Measurements from ENCODE around the gene KRTAP13-2. TPM values are rescaled to one million over a fixed set of nuclear protein-coding genes. Genes with fewer than 3 reads are reported as not detected.

KRTAP13-2 gene
- not detected for total RNA-seq

- ATAC-seq (no peak), DNase-seq (ENCODE audit: low spot score) (no peak)
- H3K9me3 Mint-ChIP-seq, result peaks cover 4% of the 10 kb centered on the region
- no peak within 1 kb of the TSS for H3K4me3 Mint-ChIP-seq
- no peak within 1 kb of the TSS for H3K27ac Mint-ChIP-seq
- no peaks in the 10 kb centered on the region for H3K27me3 Mint-ChIP-seq
- H3K4me1 Mint-ChIP-seq (ENCODE audit: low read depth in 2 of 2), result no peaks in the 10 kb centered on the region
- no peaks in the 10 kb centered on the region for H3K36me3 Mint-ChIP-seq
These were observed at the start of gene KRTAP13-2 for GRCh38 chr21:30372139-30372770. TSS of gene KRTAP13-2 (minus strand) at chr21:30372271. CDS start at chr21:30372213, 58 bp downstream.

- no peak for ATAC-seq
- H3K36me3 Mint-ChIP-seq, result no peaks in the 10 kb centered on the region
- H3K4me1 Mint-ChIP-seq (ENCODE audit: low read depth in 2 of 2), result no peaks in the 10 kb centered on the region
- H3K4me3 Mint-ChIP-seq, result no peak overlapping the region
- no peak for DNase-seq (ENCODE audit: low spot score)
- no peaks in the 10 kb centered on the region for H3K27me3 Mint-ChIP-seq
- H3K9me3 Mint-ChIP-seq, result peaks cover 8% of the 10 kb centered on the region
- H3K27ac Mint-ChIP-seq, result no peak overlapping the region
These were observed 43.9 kb upstream of the KRTAP13-2 start for GRCh38 chr21:30415993-30416392.

GRCh38 chr21:30408782-30409494, 36.9 kb upstream of the KRTAP13-2 start:
- Mint-ChIP-seq H3K9me3 (peaks cover 12% of the 10 kb centered on the region), H3K4me3 (no peak overlapping the region), H3K27me3 (no peaks in the 10 kb centered on the region), H3K27ac (no peak overlapping the region), H3K4me1 (ENCODE audit: low read depth in 2 of 2) (no peaks in the 10 kb centered on the region), H3K36me3 (no peaks in the 10 kb centered on the region)
- DNase-seq (ENCODE audit: low spot score) (no peak), ATAC-seq (no peak)

- ATAC-seq (no peak), DNase-seq (ENCODE audit: low spot score) (no peak)
- Mint-ChIP-seq H3K9me3 (peaks cover 4% of the 10 kb centered on the region), H3K4me3 (no peak within 1 kb of the TSS), H3K27me3 (no peaks in the 10 kb centered on the region), H3K27ac (no peak within 1 kb of the TSS), H3K36me3 (peaks cover 4% of the 10 kb centered on the region), H3K4me1 (ENCODE audit: low read depth in 2 of 2) (no peaks in the 10 kb centered on the region)
These were observed 23.7 kb upstream of the KRTAP13-2 start, which contains the start of gene KRTAP13-1 for GRCh38 chr21:30395731-30396130. TSS of gene KRTAP13-1 (plus strand) at chr21:30396031. CDS start at chr21:30396087, 56 bp downstream.

GRCh38 chr21:30391492-30392025, 19.5 kb upstream of the KRTAP13-2 start:
- no peak overlapping the region for H3K4me3 Mint-ChIP-seq
- no peak overlapping the region for H3K27ac Mint-ChIP-seq
- no peaks in the 10 kb centered on the region for H3K4me1 Mint-ChIP-seq (ENCODE audit: low read depth in 2 of 2)
- H3K36me3 Mint-ChIP-seq, result no peaks in the 10 kb centered on the region
- peaks cover 11% of the 10 kb centered on the region for H3K9me3 Mint-ChIP-seq
- ATAC-seq (no peak), DNase-seq (ENCODE audit: low spot score) (no peak)
- H3K27me3 Mint-ChIP-seq, result no peaks in the 10 kb centered on the region

GRCh38 chr21:30382201-30382600, 10.1 kb upstream of the KRTAP13-2 start:
- Mint-ChIP-seq H3K27me3 (no peaks in the 10 kb centered on the region), H3K4me1 (ENCODE audit: low read depth in 2 of 2) (no peaks in the 10 kb centered on the region), H3K27ac (no peak overlapping the region), H3K4me3 (no peak overlapping the region), H3K9me3 (peaks cover 9% of the 10 kb centered on the region), H3K36me3 (no peaks in the 10 kb centered on the region)
- no peak for DNase-seq (ENCODE audit: low spot score)
- no peak for ATAC-seq

GRCh38 chr21:30355906-30356305, 16.2 kb downstream of the KRTAP13-2 start:
- Mint-ChIP-seq H3K9me3 (peaks cover 11% of the 10 kb centered on the region), H3K36me3 (peaks cover 5% of the 10 kb centered on the region), H3K4me1 (ENCODE audit: low read depth in 2 of 2) (no peaks in the 10 kb centered on the region), H3K4me3 (no peak overlapping the region), H3K27me3 (no peaks in the 10 kb centered on the region), H3K27ac (no peak overlapping the region)
- no peak for DNase-seq (ENCODE audit: low spot score)
- no peak for ATAC-seq

GRCh38 chr21:30354308-30355005, 17.6 kb downstream of the KRTAP13-2 start:
- H3K27me3 Mint-ChIP-seq, result no peaks in the 10 kb centered on the region
- peaks cover 11% of the 10 kb centered on the region for H3K9me3 Mint-ChIP-seq
- no peak overlapping the region for H3K4me3 Mint-ChIP-seq
- H3K4me1 Mint-ChIP-seq (ENCODE audit: low read depth in 2 of 2), result no peaks in the 10 kb centered on the region
- no peak for ATAC-seq
- DNase-seq (ENCODE audit: low spot score), result no peak
- H3K36me3 Mint-ChIP-seq, result peaks cover 5% of the 10 kb centered on the region
- no peak overlapping the region for H3K27ac Mint-ChIP-seq

- H3K36me3 Mint-ChIP-seq, result peaks cover 5% of the 10 kb centered on the region
- DNase-seq (ENCODE audit: low spot score), result no peak
- no peak overlapping the region for H3K27ac Mint-ChIP-seq
- no peak for ATAC-seq
- H3K9me3 Mint-ChIP-seq, result peaks cover 11% of the 10 kb centered on the region
- H3K4me1 Mint-ChIP-seq (ENCODE audit: low read depth in 2 of 2), result no peaks in the 10 kb centered on the region
- no peak overlapping the region for H3K4me3 Mint-ChIP-seq
- no peaks in the 10 kb centered on the region for H3K27me3 Mint-ChIP-seq
These were observed 20.5 kb downstream of the KRTAP13-2 start for GRCh38 chr21:30351534-30351933.

- Mint-ChIP-seq H3K27ac (no peak overlapping the region), H3K4me1 (ENCODE audit: low read depth in 2 of 2) (no peaks in the 10 kb centered on the region), H3K27me3 (no peaks in the 10 kb centered on the region), H3K36me3 (peaks cover 3% of the 10 kb centered on the region), H3K9me3 (peaks cover 12% of the 10 kb centered on the region), H3K4me3 (no peak overlapping the region)
- DNase-seq (ENCODE audit: low spot score) (no peak), ATAC-seq (no peak)
These were observed 22.5 kb downstream of the KRTAP13-2 start for GRCh38 chr21:30349572-30349971.

GRCh38 chr21:30348506-30348905, 23.6 kb downstream of the KRTAP13-2 start, which contains the start of gene KRTAP23-1:
TSS of gene KRTAP23-1 (minus strand) at chr21:30348606. CDS start at chr21:30348606, 0 bp downstream.
- Mint-ChIP-seq H3K4me1 (ENCODE audit: low read depth in 2 of 2) (no peaks in the 10 kb centered on the region), H3K27ac (no peak within 1 kb of the TSS), H3K36me3 (no peaks in the 10 kb centered on the region), H3K27me3 (no peaks in the 10 kb centered on the region), H3K4me3 (no peak within 1 kb of the TSS), H3K9me3 (peaks cover 9% of the 10 kb centered on the region)
- DNase-seq (ENCODE audit: low spot score) (no peak), ATAC-seq (no peak)

GRCh38 chr21:30345014-30345413, 27.1 kb downstream of the KRTAP13-2 start:
- ATAC-seq (no peak), DNase-seq (ENCODE audit: low spot score) (no peak)
- no peaks in the 10 kb centered on the region for H3K4me1 Mint-ChIP-seq (ENCODE audit: low read depth in 2 of 2)
- H3K27me3 Mint-ChIP-seq, result no peaks in the 10 kb centered on the region
- H3K9me3 Mint-ChIP-seq, result peaks cover 6% of the 10 kb centered on the region
- H3K4me3 Mint-ChIP-seq, result no peak overlapping the region
- no peak overlapping the region for H3K27ac Mint-ChIP-seq
- no peaks in the 10 kb centered on the region for H3K36me3 Mint-ChIP-seq

GRCh38 chr21:30340714-30341573, 31.1 kb downstream of the KRTAP13-2 start:
- Mint-ChIP-seq H3K27me3 (no peaks in the 10 kb centered on the region), H3K27ac (no peak overlapping the region), H3K4me3 (no peak overlapping the region), H3K4me1 (ENCODE audit: low read depth in 2 of 2) (no peaks in the 10 kb centered on the region), H3K36me3 (no peaks in the 10 kb centered on the region), H3K9me3 (peaks cover 6% of the 10 kb centered on the region)
- ATAC-seq (no peak), DNase-seq (ENCODE audit: low spot score) (no peak)
